HepG2 (cell line): ENCODE data around the gene SNX7. TPM values are rescaled to one million over a fixed set of nuclear protein-coding genes. Genes with fewer than 3 reads are reported as not detected.

Source experiments
- ELF3 ChIP-seq: IDR thresholded peaks from 2 replicates; pipeline ENCODE4 v1.6.1; 2016; ENCODE audit warnings: missing genetic modification reagents, missing compliant biosample characterization
- GATAD2A ChIP-seq: IDR thresholded peaks from 2 replicates; pipeline ENCODE4 v1.6.1; 2016
- NR2F6 ChIP-seq, 2 experiments: IDR thresholded peaks; 2 replicates each; pipeline ENCODE4 v1.6.1; 2016; ENCODE audit warnings: antibody characterized with exemption in 1 of 2, mild to moderate bottlenecking in 1 of 2
- PITX1 ChIP-seq: sonication (generic); formaldehyde crosslinking; IDR thresholded peaks from 2 replicates; pipeline ENCODE4 v1.5.1; 2020; ENCODE audit warnings: mild to moderate bottlenecking, missing genetic modification reagents
- RARG ChIP-seq: sonication (generic); formaldehyde crosslinking; IDR thresholded peaks from 2 replicates; pipeline ENCODE4 v1.4.0; 2020; ENCODE audit warnings: low read depth, mild to moderate bottlenecking, missing genetic modification reagents
- ZNF468 ChIP-seq: sonication (generic); formaldehyde crosslinking; IDR thresholded peaks from 2 replicates; pipeline ENCODE4 v1.8.0; 2022; ENCODE audit warnings: mild to moderate bottlenecking, moderate library complexity, missing genetic modification reagents
- polyA plus RNA-seq, 8 experiments: library from polyadenylated mRNA; depleted of rRNA in 3 of 8; stranded (reverse) in 7 of 8; unstranded in 1 of 8; fragments of >200 nt; fragmentation: Illumina TruSeq in 4 of 8; extraction: Trizol in 4 of 8; gene quantifications; 2 replicates each; pipeline versions ENCODE4 v1.2.1 to v1.2.3, GENCODE V29; 2011 to 2016; ENCODE audit warnings: low read depth in 4 of 8, missing spikeins in 1 of 8, mixed read lengths in 1 of 8; ENCODE audit not compliant: insufficient read depth in 1 of 8
- total RNA-seq, 5 experiments: library from RNA; depleted of rRNA; stranded (reverse); fragments of >200 nt; fragmentation: Illumina TruSeq; extraction: Trizol; gene quantifications; 2 replicates each; pipeline ENCODE4 v1.2.3, GENCODE V29; 2016; ENCODE audit warnings: low read depth in 1 of 5
- TF ChIP-seq, protein P1 (sequence below): sonication (generic); formaldehyde crosslinking; IDR thresholded peaks from 2 replicates; pipeline ENCODE4 v1.5.0; 2020; ENCODE audit warnings: missing genetic modification reagents
- TF ChIP-seq, protein P2 (sequence below): sonication (generic); formaldehyde crosslinking; IDR thresholded peaks from 2 replicates; pipeline ENCODE4 v1.4.0; 2020; ENCODE audit warnings: missing genetic modification reagents
- TF ChIP-seq, protein P3 (sequence below): sonication (generic); formaldehyde crosslinking; IDR thresholded peaks from 2 replicates; pipeline ENCODE4 v1.4.0; 2020; ENCODE audit warnings: mild to moderate bottlenecking, low read depth, missing genetic modification reagents
- TF ChIP-seq, protein P4 (sequence below): IDR thresholded peaks from 2 replicates; pipeline ENCODE4 v1.4.0; 2020; ENCODE audit warnings: mild to moderate bottlenecking, missing genetic modification reagents
- TF ChIP-seq, protein P5 (sequence below): sonication (generic); formaldehyde crosslinking; IDR thresholded peaks from 2 replicates; pipeline ENCODE4 v1.4.0; 2020; ENCODE audit warnings: missing genetic modification reagents, borderline replicate concordance

The SNX7 gene
- total and polyA plus RNA-seq, 2 of the 13 experiments (the other 11 are each of a cell fraction or from before 2014, with no cell fraction given) = 14.3 to 33.5 TPM

DNA sequence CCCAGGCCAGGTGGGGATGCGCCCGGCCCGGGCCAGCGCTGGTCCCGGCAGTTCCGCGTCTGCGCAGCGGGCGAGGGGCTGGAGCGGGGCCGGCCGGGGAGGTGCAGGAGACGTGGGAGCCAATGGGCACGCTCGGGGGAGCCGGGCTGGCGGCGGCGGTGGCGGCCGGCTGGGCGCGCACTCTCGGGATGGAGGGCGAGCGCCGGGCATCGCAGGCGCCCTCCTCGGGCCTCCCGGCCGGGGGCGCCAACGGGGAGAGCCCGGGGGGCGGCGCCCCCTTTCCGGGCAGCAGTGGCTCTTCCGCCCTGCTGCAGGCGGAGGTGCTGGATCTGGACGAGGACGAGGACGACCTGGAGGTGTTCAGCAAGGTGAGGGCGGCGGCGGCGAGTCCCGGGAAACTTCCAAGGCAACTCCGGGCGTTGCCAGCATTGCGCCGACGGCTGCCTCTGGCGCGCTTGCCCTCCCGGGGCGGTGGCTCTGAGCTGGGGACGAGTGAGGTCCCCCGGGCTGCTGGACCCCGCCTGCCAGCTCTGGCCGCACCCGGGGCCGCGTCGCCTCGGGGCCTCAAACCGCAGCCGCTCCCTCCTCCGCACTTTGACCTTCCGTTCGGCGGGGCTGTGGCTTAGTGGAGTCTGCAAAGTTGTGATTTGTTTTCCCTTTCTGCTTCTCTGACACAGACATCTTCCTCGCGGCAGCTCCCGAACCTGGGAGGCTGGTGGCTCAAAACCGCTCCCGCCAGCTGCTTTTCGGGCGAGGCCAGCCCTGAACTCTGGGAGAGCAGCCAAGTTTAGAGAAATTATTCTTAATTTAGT, at the start of gene SNX7 (continued):
- TF ChIP-seq, protein P1, sequence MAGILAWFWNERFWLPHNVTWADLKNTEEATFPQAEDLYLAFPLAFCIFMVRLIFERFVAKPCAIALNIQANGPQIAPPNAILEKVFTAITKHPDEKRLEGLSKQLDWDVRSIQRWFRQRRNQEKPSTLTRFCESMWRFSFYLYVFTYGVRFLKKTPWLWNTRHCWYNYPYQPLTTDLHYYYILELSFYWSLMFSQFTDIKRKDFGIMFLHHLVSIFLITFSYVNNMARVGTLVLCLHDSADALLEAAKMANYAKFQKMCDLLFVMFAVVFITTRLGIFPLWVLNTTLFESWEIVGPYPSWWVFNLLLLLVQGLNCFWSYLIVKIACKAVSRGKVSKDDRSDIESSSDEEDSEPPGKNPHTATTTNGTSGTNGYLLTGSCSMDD (CRISPR knock-in tag) = no peak
- TF ChIP-seq, protein P2, sequence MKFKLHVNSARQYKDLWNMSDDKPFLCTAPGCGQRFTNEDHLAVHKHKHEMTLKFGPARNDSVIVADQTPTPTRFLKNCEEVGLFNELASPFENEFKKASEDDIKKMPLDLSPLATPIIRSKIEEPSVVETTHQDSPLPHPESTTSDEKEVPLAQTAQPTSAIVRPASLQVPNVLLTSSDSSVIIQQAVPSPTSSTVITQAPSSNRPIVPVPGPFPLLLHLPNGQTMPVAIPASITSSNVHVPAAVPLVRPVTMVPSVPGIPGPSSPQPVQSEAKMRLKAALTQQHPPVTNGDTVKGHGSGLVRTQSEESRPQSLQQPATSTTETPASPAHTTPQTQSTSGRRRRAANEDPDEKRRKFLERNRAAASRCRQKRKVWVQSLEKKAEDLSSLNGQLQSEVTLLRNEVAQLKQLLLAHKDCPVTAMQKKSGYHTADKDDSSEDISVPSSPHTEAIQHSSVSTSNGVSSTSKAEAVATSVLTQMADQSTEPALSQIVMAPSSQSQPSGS = no peak
- TF ChIP-seq RARG (CRISPR knock-in tag) (no peak), ZNF468 (no peak), ELF3 (CRISPR knock-in tag) (peak; percentile 39), GATAD2A (CRISPR knock-in tag) (0 out of 2 replicates have a peak, but pooled peaks have one; percentile 26), PITX1 (CRISPR knock-in tag) (peak; percentile 35; the same call in 1 of the 2 replicates), NR2F6 (IDR thresholded peaks at IDR 0.05) (no peak), NR2F6 (CRISPR knock-in tag; IDR thresholded peaks at IDR 0.05) (peak; percentile 35; the same call in 1 of the 2 replicates)
- TF ChIP-seq, protein P3, sequence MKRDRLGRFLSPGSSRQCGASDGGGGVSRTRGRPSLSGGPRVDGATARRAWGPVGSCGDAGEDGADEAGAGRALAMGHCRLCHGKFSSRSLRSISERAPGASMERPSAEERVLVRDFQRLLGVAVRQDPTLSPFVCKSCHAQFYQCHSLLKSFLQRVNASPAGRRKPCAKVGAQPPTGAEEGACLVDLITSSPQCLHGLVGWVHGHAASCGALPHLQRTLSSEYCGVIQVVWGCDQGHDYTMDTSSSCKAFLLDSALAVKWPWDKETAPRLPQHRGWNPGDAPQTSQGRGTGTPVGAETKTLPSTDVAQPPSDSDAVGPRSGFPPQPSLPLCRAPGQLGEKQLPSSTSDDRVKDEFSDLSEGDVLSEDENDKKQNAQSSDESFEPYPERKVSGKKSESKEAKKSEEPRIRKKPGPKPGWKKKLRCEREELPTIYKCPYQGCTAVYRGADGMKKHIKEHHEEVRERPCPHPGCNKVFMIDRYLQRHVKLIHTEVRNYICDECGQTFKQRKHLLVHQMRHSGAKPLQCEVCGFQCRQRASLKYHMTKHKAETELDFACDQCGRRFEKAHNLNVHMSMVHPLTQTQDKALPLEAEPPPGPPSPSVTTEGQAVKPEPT (CRISPR knock-in tag) = no peak
- TF ChIP-seq, protein P4, sequence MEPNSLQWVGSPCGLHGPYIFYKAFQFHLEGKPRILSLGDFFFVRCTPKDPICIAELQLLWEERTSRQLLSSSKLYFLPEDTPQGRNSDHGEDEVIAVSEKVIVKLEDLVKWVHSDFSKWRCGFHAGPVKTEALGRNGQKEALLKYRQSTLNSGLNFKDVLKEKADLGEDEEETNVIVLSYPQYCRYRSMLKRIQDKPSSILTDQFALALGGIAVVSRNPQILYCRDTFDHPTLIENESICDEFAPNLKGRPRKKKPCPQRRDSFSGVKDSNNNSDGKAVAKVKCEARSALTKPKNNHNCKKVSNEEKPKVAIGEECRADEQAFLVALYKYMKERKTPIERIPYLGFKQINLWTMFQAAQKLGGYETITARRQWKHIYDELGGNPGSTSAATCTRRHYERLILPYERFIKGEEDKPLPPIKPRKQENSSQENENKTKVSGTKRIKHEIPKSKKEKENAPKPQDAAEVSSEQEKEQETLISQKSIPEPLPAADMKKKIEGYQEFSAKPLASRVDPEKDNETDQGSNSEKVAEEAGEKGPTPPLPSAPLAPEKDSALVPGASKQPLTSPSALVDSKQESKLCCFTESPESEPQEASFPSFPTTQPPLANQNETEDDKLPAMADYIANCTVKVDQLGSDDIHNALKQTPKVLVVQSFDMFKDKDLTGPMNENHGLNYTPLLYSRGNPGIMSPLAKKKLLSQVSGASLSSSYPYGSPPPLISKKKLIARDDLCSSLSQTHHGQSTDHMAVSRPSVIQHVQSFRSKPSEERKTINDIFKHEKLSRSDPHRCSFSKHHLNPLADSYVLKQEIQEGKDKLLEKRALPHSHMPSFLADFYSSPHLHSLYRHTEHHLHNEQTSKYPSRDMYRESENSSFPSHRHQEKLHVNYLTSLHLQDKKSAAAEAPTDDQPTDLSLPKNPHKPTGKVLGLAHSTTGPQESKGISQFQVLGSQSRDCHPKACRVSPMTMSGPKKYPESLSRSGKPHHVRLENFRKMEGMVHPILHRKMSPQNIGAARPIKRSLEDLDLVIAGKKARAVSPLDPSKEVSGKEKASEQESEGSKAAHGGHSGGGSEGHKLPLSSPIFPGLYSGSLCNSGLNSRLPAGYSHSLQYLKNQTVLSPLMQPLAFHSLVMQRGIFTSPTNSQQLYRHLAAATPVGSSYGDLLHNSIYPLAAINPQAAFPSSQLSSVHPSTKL = peak; percentile 76
- TF ChIP-seq, protein P5, sequence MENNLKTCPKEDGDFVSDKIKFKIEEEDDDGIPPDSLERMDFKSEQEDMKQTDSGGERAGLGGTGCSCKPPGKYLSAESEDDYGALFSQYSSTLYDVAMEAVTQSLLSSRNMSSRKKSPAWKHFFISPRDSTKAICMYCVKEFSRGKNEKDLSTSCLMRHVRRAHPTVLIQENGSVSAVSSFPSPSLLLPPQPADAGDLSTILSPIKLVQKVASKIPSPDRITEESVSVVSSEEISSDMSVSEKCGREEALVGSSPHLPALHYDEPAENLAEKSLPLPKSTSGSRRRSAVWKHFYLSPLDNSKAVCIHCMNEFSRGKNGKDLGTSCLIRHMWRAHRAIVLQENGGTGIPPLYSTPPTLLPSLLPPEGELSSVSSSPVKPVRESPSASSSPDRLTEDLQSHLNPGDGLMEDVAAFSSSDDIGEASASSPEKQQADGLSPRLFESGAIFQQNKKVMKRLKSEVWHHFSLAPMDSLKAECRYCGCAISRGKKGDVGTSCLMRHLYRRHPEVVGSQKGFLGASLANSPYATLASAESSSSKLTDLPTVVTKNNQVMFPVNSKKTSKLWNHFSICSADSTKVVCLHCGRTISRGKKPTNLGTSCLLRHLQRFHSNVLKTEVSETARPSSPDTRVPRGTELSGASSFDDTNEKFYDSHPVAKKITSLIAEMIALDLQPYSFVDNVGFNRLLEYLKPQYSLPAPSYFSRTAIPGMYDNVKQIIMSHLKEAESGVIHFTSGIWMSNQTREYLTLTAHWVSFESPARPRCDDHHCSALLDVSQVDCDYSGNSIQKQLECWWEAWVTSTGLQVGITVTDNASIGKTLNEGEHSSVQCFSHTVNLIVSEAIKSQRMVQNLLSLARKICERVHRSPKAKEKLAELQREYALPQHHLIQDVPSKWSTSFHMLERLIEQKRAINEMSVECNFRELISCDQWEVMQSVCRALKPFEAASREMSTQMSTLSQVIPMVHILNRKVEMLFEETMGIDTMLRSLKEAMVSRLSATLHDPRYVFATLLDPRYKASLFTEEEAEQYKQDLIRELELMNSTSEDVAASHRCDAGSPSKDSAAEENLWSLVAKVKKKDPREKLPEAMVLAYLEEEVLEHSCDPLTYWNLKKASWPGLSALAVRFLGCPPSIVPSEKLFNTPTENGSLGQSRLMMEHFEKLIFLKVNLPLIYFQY = peak; percentile 85
